ENCODE results near the gene RPS5. TPM values are rescaled to one million over a fixed set of nuclear protein-coding genes. Genes with fewer than 3 reads are reported as not detected.
A peak's percentile ranks its signal among the peaks of the same experiment; 100 is the strongest.

Gene RPS5
- total RNA-seq, 1 experiment from 2014 or later: 1,400 TPM

DNA sequence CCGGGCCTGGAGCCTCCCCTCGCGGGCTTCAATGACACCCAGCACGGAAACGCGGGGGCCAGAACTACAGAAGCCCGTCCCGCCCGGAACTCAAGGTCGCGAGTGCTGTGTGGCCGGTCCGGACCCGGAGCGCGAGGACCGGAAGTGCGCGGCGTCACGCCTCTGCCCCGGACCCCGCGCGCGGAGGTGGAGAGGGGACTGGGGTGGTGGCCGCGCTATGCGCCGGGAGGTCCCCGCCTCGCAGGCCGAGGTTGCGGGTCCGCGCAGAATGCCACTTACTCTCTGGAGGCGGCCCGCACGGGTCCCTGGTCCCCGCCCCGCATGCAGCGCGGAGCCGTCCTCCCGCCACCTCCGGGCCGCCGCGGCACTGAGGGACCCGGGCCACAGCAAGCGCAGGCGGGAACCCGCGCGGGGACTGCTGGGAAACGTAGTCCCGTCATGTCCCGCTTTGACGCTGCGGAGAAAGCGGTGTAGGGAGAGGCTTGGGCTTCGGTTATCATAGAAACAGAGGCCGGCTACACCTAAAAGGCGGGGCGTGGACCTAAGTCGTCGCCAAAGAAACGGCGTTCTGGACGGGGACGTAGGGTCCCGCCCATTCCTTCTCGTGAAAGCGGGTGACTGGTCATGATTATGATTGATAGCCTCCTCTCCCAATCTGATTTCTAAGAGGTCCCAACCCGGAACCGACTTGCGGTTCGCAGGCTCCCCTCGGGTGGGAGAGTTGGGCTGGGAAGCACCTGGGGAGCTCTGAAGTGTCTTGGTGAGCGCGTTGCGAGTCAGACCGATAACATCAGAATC, 6.2 kb upstream of the RPS5 start, which contains the start of gene ZNF837:
ZNF837 (minus strand) TSS at position 369 of the 798 bp plus-strand sequence. CDS start 11,698 bp downstream, outside the sequence.
- Histone ChIP-seq H2AK5ac (ENCODE audit: insufficient read length, low read length) (no peak within 1 kb of the TSS), H4K91ac (ENCODE audit: insufficient read length, low read depth, low read length) (no peak within 1 kb of the TSS), H2BK20ac (ENCODE audit: low read depth, low read length, poor library complexity, severe bottlenecking) (no peak within 1 kb of the TSS), H3T11ph (ENCODE audit: low read length) (no peak within 1 kb of the TSS), H3K4me2 (ENCODE audit: insufficient read depth, insufficient read length, low read length) (peak within 1 kb of the TSS; percentile 98), H2BK120ac (ENCODE audit: low read depth, low read length, poor library complexity, severe bottlenecking) (no peak within 1 kb of the TSS), H3K4me1 (ENCODE audit: insufficient read depth, low read length) (peaks cover 3% of the 10 kb centered on the region; the same call in 1 of the 2 replicates), H2BK12ac (ENCODE audit: insufficient read length, low read depth, low read length) (no peak within 1 kb of the TSS), H3K9me3 (ENCODE audit: control insufficient read depth, low read depth, low read length) (no peaks in the 10 kb centered on the region), H3K14ac (ENCODE audit: insufficient read depth, low read length) (peak within 1 kb of the TSS; percentile 16; the same call in 1 of the 2 replicates), H4K8ac (replicated peaks; ENCODE audit: insufficient read length, low read depth, low read length) (no peak within 1 kb of the TSS), H3K23me2 (ENCODE audit: insufficient read length, low read depth, low read length, poor library complexity, severe bottlenecking) (peaks cover 10% of the 10 kb centered on the region), H3K4ac (ENCODE audit: low read depth, low read length) (no peak within 1 kb of the TSS), H3K27ac (ENCODE audit: insufficient read length, low read depth, low read length) (no peak within 1 kb of the TSS), H3K18ac (ENCODE audit: insufficient read length, low read depth, low read length) (peak within 1 kb of the TSS; percentile 7), H3K9ac (ENCODE audit: extremely low read depth, insufficient read length, low read length) (peak within 1 kb of the TSS; percentile 53), H4K20me1 (ENCODE audit: control insufficient read depth, insufficient read depth, insufficient read length) (no peaks in the 10 kb centered on the region), H2AFZ (ENCODE audit: low read length) (no peak within 1 kb of the TSS), H2BK15ac (ENCODE audit: low read depth, low read length) (no peak within 1 kb of the TSS), H3K79me1 (ENCODE audit: insufficient read depth, low read depth, low read length, poor library complexity, severe bottlenecking) (no peaks in the 10 kb centered on the region), H3K23ac (ENCODE audit: insufficient read length, low read depth, low read length) (no peak within 1 kb of the TSS), H3K56ac (ENCODE audit: insufficient read length, low read depth, low read length) (no peak within 1 kb of the TSS), H4K5ac (ENCODE audit: insufficient read length, low read depth, low read length) (no peak within 1 kb of the TSS), H3K27me3 (ENCODE audit: insufficient read depth, low read length) (no peaks in the 10 kb centered on the region), H2BK5ac (ENCODE audit: insufficient read length, low read length) (no peak within 1 kb of the TSS), H3K79me2 (ENCODE audit: insufficient read depth, low read length) (no peaks in the 10 kb centered on the region)
- Mint-ChIP-seq H3K4me1 (peaks cover 13 to 17% of the 10 kb centered on the region in 2 experiments), H3K4me3 (peak within 1 kb of the TSS; percentile 82 to 86), H3K9me3 (no peaks in the 10 kb centered on the region), H3K27ac (peak within 1 kb of the TSS in 2 of 3 experiments; percentile 69 to 87; a peak in 5 of 7 replicates), H3K36me3 (ENCODE audit: insufficient read depth in 1 of 3, low read depth in 3 of 3) (no peaks in the 10 kb centered on the region), H3K27me3 (ENCODE audit: low read depth) (no peaks in the 10 kb centered on the region)
- TF ChIP-seq, protein P1, sequence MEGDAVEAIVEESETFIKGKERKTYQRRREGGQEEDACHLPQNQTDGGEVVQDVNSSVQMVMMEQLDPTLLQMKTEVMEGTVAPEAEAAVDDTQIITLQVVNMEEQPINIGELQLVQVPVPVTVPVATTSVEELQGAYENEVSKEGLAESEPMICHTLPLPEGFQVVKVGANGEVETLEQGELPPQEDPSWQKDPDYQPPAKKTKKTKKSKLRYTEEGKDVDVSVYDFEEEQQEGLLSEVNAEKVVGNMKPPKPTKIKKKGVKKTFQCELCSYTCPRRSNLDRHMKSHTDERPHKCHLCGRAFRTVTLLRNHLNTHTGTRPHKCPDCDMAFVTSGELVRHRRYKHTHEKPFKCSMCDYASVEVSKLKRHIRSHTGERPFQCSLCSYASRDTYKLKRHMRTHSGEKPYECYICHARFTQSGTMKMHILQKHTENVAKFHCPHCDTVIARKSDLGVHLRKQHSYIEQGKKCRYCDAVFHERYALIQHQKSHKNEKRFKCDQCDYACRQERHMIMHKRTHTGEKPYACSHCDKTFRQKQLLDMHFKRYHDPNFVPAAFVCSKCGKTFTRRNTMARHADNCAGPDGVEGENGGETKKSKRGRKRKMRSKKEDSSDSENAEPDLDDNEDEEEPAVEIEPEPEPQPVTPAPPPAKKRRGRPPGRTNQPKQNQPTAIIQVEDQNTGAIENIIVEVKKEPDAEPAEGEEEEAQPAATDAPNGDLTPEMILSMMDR (conservative IDR thresholded peaks at IDR 0.05): no peak
- no CpG with 5 or more reads among the region's 83 CpGs for WGBS (ENCODE audit: extremely low coverage, insufficient read length, low lambda C conversion rate)
- DNase-seq: peak; percentile 100

All from H9 (cell line).